IPS-18a (cell line): ENCODE results near the gene ARID4B.

Source experiments
- H3K27ac ChIP-seq: one replicate; pipeline ENCODE4 v1.5.1; 2013; ENCODE audit warnings: low read length
- H3K27me3 ChIP-seq: one replicate; pipeline ENCODE4 v1.6.1; 2013; ENCODE audit warnings: mild to moderate bottlenecking, low read length; ENCODE audit not compliant: control insufficient read depth, insufficient read depth
- H3K36me3 ChIP-seq: one replicate; pipeline ENCODE4 v1.6.1; 2013; ENCODE audit warnings: low read depth, low read length; ENCODE audit not compliant: control insufficient read depth
- H3K4me1 ChIP-seq: one replicate; pipeline ENCODE4 v1.6.1; 2013; ENCODE audit warnings: low read depth, low read length; ENCODE audit not compliant: control insufficient read depth
- H3K4me3 ChIP-seq: one replicate; pipeline ENCODE4 v1.5.1; 2013; ENCODE audit warnings: low read length
- H3K9ac ChIP-seq: one replicate; pipeline ENCODE4 v1.6.1; 2013; ENCODE audit warnings: mild to moderate bottlenecking, low read length, moderate library complexity
- H3K9me3 ChIP-seq: one replicate; pipeline ENCODE4 v1.6.1; 2013; ENCODE audit warnings: low read depth, low read length; ENCODE audit not compliant: control insufficient read depth

The ARID4B gene

GRCh38 chr1:235351898-235352297, 23.9 kb upstream of the ARID4B start:
- H3K4me3 ChIP-seq, result no peak overlapping the region
- H3K9ac ChIP-seq, result no peak overlapping the region
- no peaks in the 10 kb centered on the region for H3K27me3 ChIP-seq
- no peaks in the 10 kb centered on the region for H3K9me3 ChIP-seq
- H3K36me3 ChIP-seq, result no peaks in the 10 kb centered on the region
- no peak overlapping the region for H3K27ac ChIP-seq
- no peaks in the 10 kb centered on the region for H3K4me1 ChIP-seq

DNA sequence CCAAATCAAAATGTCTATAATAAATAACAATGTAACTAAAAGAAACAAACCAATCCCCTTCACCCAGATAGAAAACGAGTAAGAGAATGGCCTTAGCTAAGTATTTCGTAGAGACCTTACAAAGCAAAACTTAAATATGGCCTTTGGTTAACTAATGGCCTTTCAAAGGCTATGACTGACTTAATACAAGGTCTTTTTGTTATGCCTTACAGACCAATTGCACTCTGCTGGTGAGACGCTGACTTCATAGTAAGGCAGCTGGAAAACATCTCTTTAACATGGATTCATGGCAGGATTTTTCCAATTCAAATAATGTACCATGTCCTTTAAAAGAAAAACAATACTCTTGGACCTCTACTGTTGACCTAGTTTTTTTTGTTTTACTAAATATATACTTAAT, 23.5 kb upstream of the ARID4B start:
- Histone ChIP-seq H3K27me3 (no peaks in the 10 kb centered on the region), H3K4me1 (no peaks in the 10 kb centered on the region), H3K4me3 (no peak overlapping the region), H3K27ac (no peak overlapping the region), H3K36me3 (no peaks in the 10 kb centered on the region), H3K9ac (no peak overlapping the region), H3K9me3 (no peaks in the 10 kb centered on the region)

GRCh38 chr1:235343726-235344125, 15.7 kb upstream of the ARID4B start:
- Histone ChIP-seq H3K36me3 (peaks cover 13% of the 10 kb centered on the region), H3K9ac (no peak overlapping the region)

GRCh38 chr1:235342471-235342870, 14.5 kb upstream of the ARID4B start:
- Histone ChIP-seq H3K4me1 (no peaks in the 10 kb centered on the region), H3K27me3 (no peaks in the 10 kb centered on the region), H3K27ac (no peak overlapping the region), H3K9me3 (no peaks in the 10 kb centered on the region), H3K36me3 (peaks cover 17% of the 10 kb centered on the region), H3K9ac (no peak overlapping the region), H3K4me3 (no peak overlapping the region)

More at GRCh38 chr1:235343726-235344125, 15.7 kb upstream of the ARID4B start:
- no peak overlapping the region for H3K4me3 ChIP-seq
- H3K27ac ChIP-seq, result no peak overlapping the region
- no peaks in the 10 kb centered on the region for H3K4me1 ChIP-seq
- no peaks in the 10 kb centered on the region for H3K27me3 ChIP-seq
- no peaks in the 10 kb centered on the region for H3K9me3 ChIP-seq

DNA sequence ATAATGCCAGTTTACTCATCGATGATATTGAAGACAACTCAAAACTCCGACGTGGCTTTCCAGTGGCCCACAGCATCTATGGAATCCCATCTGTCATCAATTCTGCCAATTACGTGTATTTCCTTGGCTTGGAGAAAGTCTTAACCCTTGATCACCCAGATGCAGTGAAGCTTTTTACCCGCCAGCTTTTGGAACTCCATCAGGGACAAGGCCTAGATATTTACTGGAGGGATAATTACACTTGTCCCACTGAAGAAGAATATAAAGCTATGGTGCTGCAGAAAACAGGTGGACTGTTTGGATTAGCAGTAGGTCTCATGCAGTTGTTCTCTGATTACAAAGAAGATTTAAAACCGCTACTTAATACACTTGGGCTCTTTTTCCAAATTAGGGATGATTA, 14.1 kb upstream of the ARID4B start:
- H3K4me3 ChIP-seq, result no peak overlapping the region

GRCh38 chr1:235341334-235341733, 13.4 kb upstream of the ARID4B start:
- Histone ChIP-seq H3K27ac (no peak overlapping the region), H3K9me3 (no peaks in the 10 kb centered on the region), H3K36me3 (peaks cover 27% of the 10 kb centered on the region)

More for the DNA sequence above, 14.1 kb upstream of the ARID4B start:
- H3K9ac ChIP-seq, result no peak overlapping the region
- no peaks in the 10 kb centered on the region for H3K9me3 ChIP-seq
- no peak overlapping the region for H3K27ac ChIP-seq
- H3K27me3 ChIP-seq, result no peaks in the 10 kb centered on the region
- peaks cover 20% of the 10 kb centered on the region for H3K36me3 ChIP-seq
- H3K4me1 ChIP-seq, result no peaks in the 10 kb centered on the region

DNA sequence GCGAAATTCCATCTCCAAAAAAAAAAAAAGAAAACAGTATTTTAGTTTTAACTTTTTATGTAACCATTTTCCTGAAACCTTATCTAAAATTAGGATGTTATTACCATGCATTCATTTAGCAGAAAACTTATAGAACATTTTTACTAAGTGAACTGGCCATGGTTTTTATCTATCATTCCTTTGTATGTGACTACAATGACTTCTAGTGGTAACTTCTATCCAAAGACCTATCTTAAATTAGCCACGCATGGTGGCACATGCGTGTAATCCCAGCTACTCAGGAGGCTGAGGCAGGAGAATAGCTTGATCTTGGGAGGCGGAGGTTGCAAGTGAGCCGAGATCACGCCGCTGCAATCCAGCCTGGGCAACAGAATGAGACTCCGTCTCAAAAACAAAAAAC, 11.8 kb upstream of the ARID4B start:
- no peaks in the 10 kb centered on the region for H3K4me1 ChIP-seq
- peaks cover 40% of the 10 kb centered on the region for H3K36me3 ChIP-seq

More at GRCh38 chr1:235341334-235341733, 13.4 kb upstream of the ARID4B start:
- Histone ChIP-seq H3K4me3 (no peak overlapping the region), H3K9ac (no peak overlapping the region), H3K27me3 (no peaks in the 10 kb centered on the region), H3K4me1 (no peaks in the 10 kb centered on the region)

DNA sequence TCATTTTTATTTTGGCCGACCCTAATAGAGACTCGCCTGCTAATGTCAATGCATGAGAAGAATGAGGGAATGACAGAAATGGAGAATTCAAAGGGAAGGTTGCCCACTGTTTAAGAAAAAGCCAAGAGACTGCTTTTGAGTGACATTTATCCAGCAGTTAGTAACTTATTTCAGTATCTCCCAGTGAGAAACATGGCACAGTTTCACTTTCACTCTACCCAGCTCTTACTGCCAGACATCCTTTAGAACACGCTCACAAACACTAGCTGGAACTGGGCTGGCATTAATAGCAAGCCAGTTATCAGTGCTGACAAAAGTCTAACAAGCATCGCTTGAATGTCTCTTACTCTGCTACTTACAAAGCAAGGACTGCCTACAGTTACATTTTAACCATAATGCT, 8.9 kb upstream of the ARID4B start:
- no peaks in the 10 kb centered on the region for H3K4me1 ChIP-seq
- no peaks in the 10 kb centered on the region for H3K9me3 ChIP-seq
- no peak overlapping the region for H3K4me3 ChIP-seq
- H3K27me3 ChIP-seq, result no peaks in the 10 kb centered on the region
- peaks cover 28% of the 10 kb centered on the region for H3K36me3 ChIP-seq
- no peak overlapping the region for H3K9ac ChIP-seq
- H3K27ac ChIP-seq, result no peak overlapping the region

More for the DNA sequence above, 11.8 kb upstream of the ARID4B start:
- Histone ChIP-seq H3K27me3 (no peaks in the 10 kb centered on the region), H3K27ac (no peak overlapping the region), H3K4me3 (no peak overlapping the region), H3K9me3 (no peaks in the 10 kb centered on the region), H3K9ac (no peak overlapping the region)

DNA sequence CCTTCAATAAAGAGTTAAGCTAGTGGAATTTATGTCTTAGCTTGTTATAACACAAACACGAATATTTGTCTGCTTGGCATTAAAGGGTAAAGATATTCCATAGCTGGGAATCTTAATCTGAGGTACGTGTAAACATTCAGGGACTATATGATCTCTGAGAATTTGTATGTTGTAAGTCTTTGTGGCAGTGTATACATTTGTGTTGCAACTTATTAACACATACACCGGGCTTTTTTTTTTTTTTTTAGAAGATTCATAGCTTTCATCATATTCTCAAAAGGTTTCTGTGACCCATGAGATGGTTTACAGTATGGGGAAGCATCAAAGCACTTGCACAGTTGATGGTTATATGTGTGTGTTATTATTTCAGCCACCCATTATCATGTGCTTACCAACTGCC, 3.4 kb upstream of the ARID4B start:
- H3K4me3 ChIP-seq, result peak overlapping the region; percentile 83
- H3K27ac ChIP-seq, result no peak overlapping the region
- H3K9ac ChIP-seq, result peak overlapping the region; percentile 10
- peaks cover 13% of the 10 kb centered on the region for H3K36me3 ChIP-seq
- H3K27me3 ChIP-seq, result no peaks in the 10 kb centered on the region
- H3K9me3 ChIP-seq, result no peaks in the 10 kb centered on the region
- H3K4me1 ChIP-seq, result peaks cover 15% of the 10 kb centered on the region

GRCh38 chr1:235330918-235331285, 2.9 kb upstream of the ARID4B start:
- H3K4me1 ChIP-seq, result peaks cover 20% of the 10 kb centered on the region

DNA sequence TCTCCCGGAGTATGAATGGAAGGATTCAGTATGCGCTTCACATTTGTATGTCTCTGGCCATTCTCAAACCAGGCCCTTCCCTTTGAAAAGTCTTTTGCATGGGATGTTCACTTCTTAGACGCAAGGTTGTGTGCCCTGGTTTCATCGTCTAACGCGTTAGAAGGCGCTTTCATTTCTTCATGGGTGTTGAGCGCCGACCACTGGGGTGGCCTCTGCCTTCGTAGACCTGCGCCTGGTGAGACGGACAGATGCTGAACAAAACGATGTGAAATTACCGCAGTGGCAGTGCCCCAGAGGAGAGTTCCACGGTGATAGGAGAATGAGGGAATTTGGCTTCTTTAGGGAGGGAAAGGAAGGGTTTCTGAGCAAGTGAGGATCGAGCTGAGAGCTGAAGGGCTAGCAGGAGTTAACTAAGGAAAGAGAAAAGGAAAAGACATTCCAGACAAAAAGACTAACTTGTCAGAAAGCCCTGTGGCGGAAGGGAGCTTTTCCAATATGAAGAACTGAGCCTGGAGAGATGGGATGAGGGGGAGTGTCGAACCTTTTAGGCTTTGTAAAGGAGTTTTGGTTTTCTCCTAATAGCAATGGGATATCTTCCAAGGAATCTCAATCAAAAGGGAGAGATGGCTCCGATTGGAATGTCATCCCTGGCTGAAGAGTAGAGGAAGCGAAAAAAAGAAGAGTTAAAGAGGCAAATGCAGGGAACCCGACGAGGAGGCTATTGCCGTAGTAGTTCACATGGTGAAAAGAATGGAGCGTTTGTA, 1.3 kb upstream of the ARID4B start:
- H3K4me3 ChIP-seq, result peak overlapping the region; percentile 83
- H3K4me1 ChIP-seq, result peaks cover 28% of the 10 kb centered on the region
- no peaks in the 10 kb centered on the region for H3K27me3 ChIP-seq
- H3K9me3 ChIP-seq, result no peaks in the 10 kb centered on the region
- peaks cover 5% of the 10 kb centered on the region for H3K36me3 ChIP-seq
- peak overlapping the region; percentile 88 for H3K9ac ChIP-seq
- peak overlapping the region; percentile 62 for H3K27ac ChIP-seq

More at GRCh38 chr1:235330918-235331285, 2.9 kb upstream of the ARID4B start:
- H3K27me3 ChIP-seq, result no peaks in the 10 kb centered on the region
- H3K27ac ChIP-seq, result no peak overlapping the region
- H3K9ac ChIP-seq, result no peak overlapping the region
- H3K9me3 ChIP-seq, result no peaks in the 10 kb centered on the region
- peaks cover 9% of the 10 kb centered on the region for H3K36me3 ChIP-seq
- peak overlapping the region; percentile 83 for H3K4me3 ChIP-seq
